ENCODE data around the gene YJU2. TPM values are rescaled to one million over a fixed set of nuclear protein-coding genes. Genes with fewer than 3 reads are reported as not detected.
A peak's percentile ranks its signal among the peaks of the same experiment; 100 is the strongest.

Gene YJU2
- total RNA-seq, 5 donors from 2014 or later (not counting 1 experiment from before 2014, with no cell fraction given) = 28.4 to 37.4 (median 35.2) TPM

GRCh38 chr19:4304538-4305256, 57.8 kb downstream of the YJU2 start, which contains the start of gene FSD1:
TSS of gene FSD1 (plus strand) at chr19:4304598. CDS start at chr19:4304747, 149 bp downstream.
- ATAC-seq (replicated peaks in 1 of 4) (peak; percentile 57 to 64 (median 60)), DNase-seq (peak; percentile 30 to 70 (median 51))
- no peaks in the 10 kb centered on the region for H3K9me3 ChIP-seq
- Mint-ChIP-seq H3K27ac (peak within 1 kb of the TSS; percentile 61 to 71), H3K9me3 (no peaks in the 10 kb centered on the region), H3K4me3 (peak within 1 kb of the TSS; percentile 47 to 95 (median 56)), H3K36me3 (no peaks in the 10 kb centered on the region), H3K27me3 (no peaks in the 10 kb centered on the region), H3K4me1 (peaks cover 30 to 37% (median 34%) of the 10 kb centered on the region in 3 donors)
- POLR2A ChIA-PET = no interaction called here
- H3K27ac ChIP-seq (ENCODE audit: low read length) = peak within 1 kb of the TSS; percentile 53
- peaks cover 20 to 34% of the 10 kb centered on the region in 2 experiments for H3K4me1 ChIP-seq (ENCODE audit: control insufficient read depth in 1 of 2, extremely low read depth in 1 of 2, insufficient read depth in 2 of 2, low read length in 2 of 2)
- peak within 1 kb of the TSS; percentile 16 to 39 for H3K4me3 ChIP-seq (ENCODE audit: control insufficient read depth in 1 of 2, extremely low read depth in 1 of 2, low read length in 1 of 2)
- peaks cover 0 to 19% of the 10 kb centered on the region in 2 experiments for H3K27me3 ChIP-seq (replicated peaks in 1 of 2; ENCODE audit: control insufficient read depth in 2 of 2, extremely low read depth in 1 of 2, insufficient read depth in 2 of 2, low read length in 1 of 2)
- peaks cover 0 to 2% of the 10 kb centered on the region in 2 donors for H3K36me3 ChIP-seq (ENCODE audit: control insufficient read depth in 2 of 2, extremely low read depth in 1 of 2, insufficient read depth in 1 of 2, low read length in 1 of 2)
- CTCF ChIA-PET = interaction anchor here (0.6 kb wide), 2 partner anchors 23 to 408 kb away, joined by 3 to 8 read pairs; no protein-coding TSS in a partner anchor
- 8% methylated on average over 38 of the region's 63 CpGs for WGBS (ENCODE audit: insufficient coverage)

GRCh38 chr19:4305257-4305612, 58.4 kb downstream of the YJU2 start:
- peaks cover 30 to 37% (median 34%) of the 10 kb centered on the region in 3 donors for H3K4me1 Mint-ChIP-seq
- DNase-seq (no peak), ATAC-seq (replicated peaks in 1 of 4) (no peak)
- H3K27ac Mint-ChIP-seq = no peak overlapping the region
- Histone ChIP-seq H3K4me1 (ENCODE audit: control insufficient read depth in 1 of 2, extremely low read depth in 1 of 2, insufficient read depth in 2 of 2, low read length in 2 of 2) (peaks cover 20 to 34% of the 10 kb centered on the region in 2 experiments), H3K4me3 (ENCODE audit: control insufficient read depth in 1 of 2, extremely low read depth in 1 of 2, low read length in 1 of 2) (no peak overlapping the region), H3K27me3 (replicated peaks in 1 of 2; ENCODE audit: control insufficient read depth in 2 of 2, extremely low read depth in 1 of 2, insufficient read depth in 2 of 2, low read length in 1 of 2) (peaks cover 0 to 19% of the 10 kb centered on the region in 2 experiments), H3K27ac (ENCODE audit: low read length) (no peak overlapping the region), H3K9me3 (no peaks in the 10 kb centered on the region), H3K36me3 (ENCODE audit: control insufficient read depth in 2 of 2, extremely low read depth in 1 of 2, insufficient read depth in 1 of 2, low read length in 1 of 2) (peaks cover 0 to 2% of the 10 kb centered on the region in 2 donors)
- ChIA-PET POLR2A (no interaction called here), CTCF (no interaction called here)
- WGBS (ENCODE audit: insufficient coverage) = no CpG with 5 or more reads among the region's 7 CpGs
- H3K9me3 Mint-ChIP-seq = no peaks in the 10 kb centered on the region
- peak overlapping the region; percentile 37 to 60 (median 47) for H3K4me3 Mint-ChIP-seq
- no peaks in the 10 kb centered on the region for H3K36me3 Mint-ChIP-seq
- H3K27me3 Mint-ChIP-seq = no peaks in the 10 kb centered on the region

- H3K27me3 ChIP-seq (replicated peaks in 1 of 2; ENCODE audit: control insufficient read depth in 2 of 2, extremely low read depth in 1 of 2, insufficient read depth in 2 of 2, low read length in 1 of 2) = peaks cover 0 to 19% of the 10 kb centered on the region in 2 experiments
- WGBS (ENCODE audit: insufficient coverage) = 90% methylated on average over 14 of the region's 16 CpGs
- no peak overlapping the region for H3K27ac ChIP-seq (ENCODE audit: low read length)
- peaks cover 0 to 2% of the 10 kb centered on the region in 2 donors for H3K36me3 ChIP-seq (ENCODE audit: control insufficient read depth in 2 of 2, extremely low read depth in 1 of 2, insufficient read depth in 1 of 2, low read length in 1 of 2)
- ChIA-PET POLR2A (no interaction called here), CTCF (interaction anchor here in 1 of 2 donors (0.6 kb wide), 1 partner anchor 59 kb away, joined by 3 read pairs; the partner anchor contains the start of gene YJU2)
- peaks cover 20 to 31% of the 10 kb centered on the region in 2 experiments for H3K4me1 ChIP-seq (ENCODE audit: control insufficient read depth in 1 of 2, extremely low read depth in 1 of 2, insufficient read depth in 2 of 2, low read length in 2 of 2)
- H3K4me3 Mint-ChIP-seq = peak overlapping the region in 2 of 3 donors; percentile 37 to 60
- no peaks in the 10 kb centered on the region for H3K9me3 Mint-ChIP-seq
- H3K9me3 ChIP-seq = no peaks in the 10 kb centered on the region
- ATAC-seq (replicated peaks in 1 of 4) = no peak
- H3K27me3 Mint-ChIP-seq = no peaks in the 10 kb centered on the region
- no peak overlapping the region for H3K4me3 ChIP-seq (ENCODE audit: control insufficient read depth in 1 of 2, extremely low read depth in 1 of 2, low read length in 1 of 2)
- H3K4me1 Mint-ChIP-seq = peaks cover 28 to 33% (median 31%) of the 10 kb centered on the region in 3 donors
- H3K27ac Mint-ChIP-seq = no peak overlapping the region
- no peaks in the 10 kb centered on the region for H3K36me3 Mint-ChIP-seq
- DNase-seq = no peak
These were observed 58.8 kb downstream of the YJU2 start for GRCh38 chr19:4305659-4306058.

GRCh38 chr19:4310247-4311121, 63.6 kb downstream of the YJU2 start:
- DNase-seq = peak in 1 of 35 experiments; percentile 25
- no peak overlapping the region for H3K4me3 ChIP-seq (ENCODE audit: control insufficient read depth in 1 of 2, extremely low read depth in 1 of 2, low read length in 1 of 2)
- H3K27me3 ChIP-seq (replicated peaks in 1 of 2; ENCODE audit: control insufficient read depth in 2 of 2, extremely low read depth in 1 of 2, insufficient read depth in 2 of 2, low read length in 1 of 2) = peaks cover 0 to 9% of the 10 kb centered on the region in 2 experiments
- Mint-ChIP-seq H3K36me3 (no peaks in the 10 kb centered on the region), H3K4me1 (peaks cover 0 to under 1% (median 0%) of the 10 kb centered on the region in 3 donors), H3K27ac (no peak overlapping the region), H3K27me3 (no peaks in the 10 kb centered on the region), H3K4me3 (no peak overlapping the region), H3K9me3 (no peaks in the 10 kb centered on the region)
- no peak overlapping the region for H3K27ac ChIP-seq (ENCODE audit: low read length)
- no peaks in the 10 kb centered on the region for H3K4me1 ChIP-seq (ENCODE audit: control insufficient read depth in 1 of 2, extremely low read depth in 1 of 2, insufficient read depth in 2 of 2, low read length in 2 of 2)
- CTCF ChIA-PET = no interaction called here
- 91% methylated on average over 17 of the region's 22 CpGs for WGBS (ENCODE audit: insufficient coverage)
- ATAC-seq (replicated peaks in 1 of 4) = no peak
- H3K36me3 ChIP-seq (ENCODE audit: control insufficient read depth in 2 of 2, extremely low read depth in 1 of 2, insufficient read depth in 1 of 2, low read length in 1 of 2) = peaks cover 0 to 2% of the 10 kb centered on the region in 2 donors
- no peaks in the 10 kb centered on the region for H3K9me3 ChIP-seq
- POLR2A ChIA-PET = no interaction called here

GRCh38 chr19:4313847-4314490, 67.1 kb downstream of the YJU2 start:
- peaks cover 0 to 5% of the 10 kb centered on the region in 2 experiments for H3K27me3 ChIP-seq (replicated peaks in 1 of 2; ENCODE audit: control insufficient read depth in 2 of 2, extremely low read depth in 1 of 2, insufficient read depth in 2 of 2, low read length in 1 of 2)
- no peak for ATAC-seq (replicated peaks in 1 of 4)
- no peak overlapping the region for H3K4me3 Mint-ChIP-seq
- ChIA-PET CTCF (interaction anchor here in 1 of 2 donors (0.7 kb wide), 1 partner anchor 11 kb away, joined by 3 read pairs; no protein-coding TSS in a partner anchor), POLR2A (no interaction called here)
- H3K36me3 Mint-ChIP-seq = no peaks in the 10 kb centered on the region
- no peaks in the 10 kb centered on the region for H3K4me1 ChIP-seq (ENCODE audit: control insufficient read depth in 1 of 2, extremely low read depth in 1 of 2, insufficient read depth in 2 of 2, low read length in 2 of 2)
- H3K27me3 Mint-ChIP-seq = no peaks in the 10 kb centered on the region
- H3K27ac ChIP-seq (ENCODE audit: low read length) = no peak overlapping the region
- no peaks in the 10 kb centered on the region for H3K36me3 ChIP-seq (ENCODE audit: control insufficient read depth in 2 of 2, extremely low read depth in 1 of 2, insufficient read depth in 1 of 2, low read length in 1 of 2)
- DNase-seq = no peak
- 94% methylated on average over 3 of the region's 12 CpGs for WGBS (ENCODE audit: insufficient coverage)
- no peak overlapping the region for H3K4me3 ChIP-seq (ENCODE audit: control insufficient read depth in 1 of 2, extremely low read depth in 1 of 2, low read length in 1 of 2)
- no peaks in the 10 kb centered on the region for H3K9me3 ChIP-seq
- peaks cover 0 to 1% (median 0%) of the 10 kb centered on the region in 3 donors for H3K4me1 Mint-ChIP-seq
- H3K9me3 Mint-ChIP-seq = peaks cover 0 to under 1% (median 0%) of the 10 kb centered on the region in 3 donors
- no peak overlapping the region for H3K27ac Mint-ChIP-seq

GRCh38 chr19:4316956-4317355, 70.1 kb downstream of the YJU2 start:
- DNase-seq (no peak), ATAC-seq (replicated peaks in 1 of 4) (no peak)
- peaks cover 0 to 9% (median 0%) of the 10 kb centered on the region in 3 donors for H3K9me3 Mint-ChIP-seq
- H3K4me3 ChIP-seq (ENCODE audit: control insufficient read depth in 1 of 2, extremely low read depth in 1 of 2, low read length in 1 of 2) = no peak overlapping the region
- peaks cover 0 to 10% (median 0%) of the 10 kb centered on the region in 3 donors for H3K4me1 Mint-ChIP-seq
- no peak overlapping the region for H3K27ac ChIP-seq (ENCODE audit: low read length)
- H3K27me3 Mint-ChIP-seq = no peaks in the 10 kb centered on the region
- H3K9me3 ChIP-seq = no peaks in the 10 kb centered on the region
- H3K36me3 ChIP-seq (ENCODE audit: control insufficient read depth in 2 of 2, extremely low read depth in 1 of 2, insufficient read depth in 1 of 2, low read length in 1 of 2) = no peaks in the 10 kb centered on the region
- H3K36me3 Mint-ChIP-seq = no peaks in the 10 kb centered on the region
- CTCF ChIA-PET = no interaction called here
- no peaks in the 10 kb centered on the region for H3K4me1 ChIP-seq (ENCODE audit: control insufficient read depth in 1 of 2, extremely low read depth in 1 of 2, insufficient read depth in 2 of 2, low read length in 2 of 2)
- H3K27ac Mint-ChIP-seq = no peak overlapping the region
- 93% methylated on average over 9 of the region's 9 CpGs for WGBS (ENCODE audit: insufficient coverage)
- H3K4me3 Mint-ChIP-seq = no peak overlapping the region
- POLR2A ChIA-PET = no interaction called here
- H3K27me3 ChIP-seq (replicated peaks in 1 of 2; ENCODE audit: control insufficient read depth in 2 of 2, extremely low read depth in 1 of 2, insufficient read depth in 2 of 2, low read length in 1 of 2) = no peaks in the 10 kb centered on the region
